ENCODE measurements around the gene PPP1R27. TPM values are rescaled to one million over a fixed set of nuclear protein-coding genes. Genes with fewer than 3 reads are reported as not detected.

PPP1R27 gene
- total RNA-seq, 1 donor from 2014 or later, result not detected

DNA sequence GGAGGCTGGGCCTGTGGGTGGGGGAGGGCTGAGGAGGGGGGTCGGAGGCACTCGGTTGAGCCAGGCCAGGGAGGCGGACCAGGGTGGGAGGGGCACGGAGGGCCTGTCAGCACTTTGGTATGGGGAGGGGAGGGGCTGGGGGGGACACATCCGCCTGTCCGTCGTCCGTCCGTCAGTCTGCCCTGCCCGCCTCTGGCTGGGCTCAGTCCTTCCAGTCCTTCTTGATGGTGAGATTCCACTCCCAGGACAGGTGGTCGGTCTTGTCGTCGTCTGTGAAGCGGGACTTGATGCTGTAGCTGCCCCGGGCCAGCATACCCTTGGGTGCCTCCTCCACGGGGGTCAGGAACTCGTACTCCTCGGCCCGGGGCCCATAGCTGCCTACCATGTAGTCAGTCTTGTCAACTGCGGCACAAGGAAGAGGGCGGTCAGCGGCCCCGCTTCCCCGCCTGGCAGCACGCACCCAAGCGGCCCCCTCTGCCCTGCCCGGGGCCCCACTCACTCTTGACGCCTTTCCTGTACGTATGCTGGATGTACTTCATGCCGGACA lies 33.9 kb upstream of the PPP1R27 start:
- H3K9me3 ChIP-seq (ENCODE audit: insufficient read depth, low read depth, low read length), result no peaks in the 10 kb centered on the region
- Mint-ChIP-seq H3K27me3 (ENCODE audit: low read depth, unreplicated experiment) (no peaks in the 10 kb centered on the region), H3K27ac (ENCODE audit: unreplicated experiment) (peak overlapping the region; percentile 87), H3K36me3 (ENCODE audit: low read depth, unreplicated experiment) (peaks cover 5% of the 10 kb centered on the region), H3K4me3 (ENCODE audit: unreplicated experiment) (peak overlapping the region; percentile 76), H3K4me1 (ENCODE audit: low read depth, unreplicated experiment) (peaks cover 19% of the 10 kb centered on the region), H3K9me3 (ENCODE audit: unreplicated experiment) (no peaks in the 10 kb centered on the region)
- peaks cover 5% of the 10 kb centered on the region for H3K36me3 ChIP-seq (ENCODE audit: insufficient read depth, low read length)
- H3K4me1 ChIP-seq (ENCODE audit: insufficient read depth, low read length), result peaks cover 37% of the 10 kb centered on the region
- H3K4me3 ChIP-seq (ENCODE audit: insufficient read depth, low read depth, low read length), result peak overlapping the region; percentile 92
- peak overlapping the region; percentile 99 for H3K4me2 ChIP-seq (ENCODE audit: low read length)
- FAIRE-seq, result no peak
- peak overlapping the region; percentile 90 for H3K27ac ChIP-seq (ENCODE audit: low read depth, low read length)
- H4K20me1 ChIP-seq (ENCODE audit: insufficient read depth, low read length), result peaks cover 66% of the 10 kb centered on the region
- TF ChIP-seq CTCF (IDR thresholded peaks at IDR 0.05; ENCODE audit: insufficient read depth, low read depth, low read length) (no peak), EZH2 (IDR thresholded peaks at IDR 0.05; ENCODE audit: insufficient read depth, low read length) (no peak)
- peaks cover 67% of the 10 kb centered on the region for H3K79me2 ChIP-seq (ENCODE audit: insufficient read depth, low read length)
- H2AFZ ChIP-seq (ENCODE audit: low read depth, low read length), result no peak overlapping the region
- no peaks in the 10 kb centered on the region for H3K27me3 ChIP-seq (ENCODE audit: insufficient read depth, low read length)
- H3K9ac ChIP-seq (ENCODE audit: low read length), result peak overlapping the region; percentile 96
- peak; percentile 81 for DNase-seq (ENCODE audit: low read depth)

DNA sequence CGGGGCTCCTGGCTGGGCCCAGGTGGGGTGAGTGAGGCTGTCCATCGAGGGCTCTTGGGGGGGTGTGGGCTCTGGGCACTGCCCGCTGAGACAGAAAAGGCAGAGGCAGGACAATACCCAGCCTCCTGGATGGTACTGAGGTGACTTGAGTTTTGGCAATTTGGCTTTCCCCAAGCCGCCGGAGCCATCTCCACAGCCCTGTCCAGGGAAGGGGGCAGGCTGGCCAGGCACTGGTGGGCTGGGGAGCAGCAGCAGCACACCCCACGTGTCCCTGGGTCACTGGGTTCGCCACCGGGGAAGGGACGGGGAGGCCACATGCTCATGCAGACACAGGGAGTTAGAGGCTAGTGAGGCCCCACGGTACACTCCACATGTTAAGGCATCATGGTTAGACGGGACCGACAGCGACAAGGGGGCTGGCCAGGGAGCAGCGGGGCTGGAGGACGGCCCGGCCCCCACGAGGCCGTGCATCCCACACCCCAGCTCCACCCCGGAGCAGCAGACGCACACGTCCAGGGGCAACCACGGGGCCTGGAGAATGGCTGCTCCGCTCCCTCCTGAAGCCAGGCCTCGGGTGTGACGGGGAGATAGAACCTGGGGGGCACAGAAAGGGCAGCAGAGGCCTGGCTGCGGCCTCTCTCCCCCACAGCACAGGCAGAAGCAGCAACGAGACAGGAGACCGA lies 33.3 kb upstream of the PPP1R27 start:
- Histone ChIP-seq H3K9me3 (ENCODE audit: insufficient read depth, low read depth, low read length) (no peaks in the 10 kb centered on the region), H3K4me3 (ENCODE audit: insufficient read depth, low read depth, low read length) (no peak overlapping the region), H3K27ac (ENCODE audit: low read depth, low read length) (peak overlapping the region; percentile 64), H3K36me3 (ENCODE audit: insufficient read depth, low read length) (peaks cover 5% of the 10 kb centered on the region), H4K20me1 (ENCODE audit: insufficient read depth, low read length) (peaks cover 71% of the 10 kb centered on the region), H2AFZ (ENCODE audit: low read depth, low read length) (no peak overlapping the region), H3K9ac (ENCODE audit: low read length) (peak overlapping the region; percentile 96), H3K27me3 (ENCODE audit: insufficient read depth, low read length) (no peaks in the 10 kb centered on the region), H3K4me2 (ENCODE audit: low read length) (peak overlapping the region; percentile 99), H3K79me2 (ENCODE audit: insufficient read depth, low read length) (peaks cover 73% of the 10 kb centered on the region), H3K4me1 (ENCODE audit: insufficient read depth, low read length) (peaks cover 41% of the 10 kb centered on the region)
- Mint-ChIP-seq H3K27ac (ENCODE audit: unreplicated experiment) (peak overlapping the region; percentile 75), H3K9me3 (ENCODE audit: unreplicated experiment) (no peaks in the 10 kb centered on the region), H3K36me3 (ENCODE audit: low read depth, unreplicated experiment) (peaks cover 8% of the 10 kb centered on the region), H3K4me3 (ENCODE audit: unreplicated experiment) (no peak overlapping the region), H3K27me3 (ENCODE audit: low read depth, unreplicated experiment) (no peaks in the 10 kb centered on the region), H3K4me1 (ENCODE audit: low read depth, unreplicated experiment) (peaks cover 25% of the 10 kb centered on the region)
- FAIRE-seq (no peak), DNase-seq (ENCODE audit: low read depth) (no peak)
- TF ChIP-seq CTCF (IDR thresholded peaks at IDR 0.05; ENCODE audit: insufficient read depth, low read depth, low read length) (no peak), EZH2 (IDR thresholded peaks at IDR 0.05; ENCODE audit: insufficient read depth, low read length) (no peak)
